Skeletal muscle tissue (tissue), 4 donors: ENCODE measurements around the gene PCMT1. TPM values are rescaled to one million over a fixed set of nuclear protein-coding genes. Genes with fewer than 3 reads are reported as not detected.
"Not testable (repeated sequence)": the region's sequence is repeated elsewhere in the genome, so short reads cannot be mapped to it uniquely, and the experiment has no call there.

ENCODE experiments used
- H3K27ac ChIP-seq: one replicate; pipeline ENCODE4 v1.7.0; 2013; ENCODE audit warnings: mild to moderate bottlenecking, low read depth, low read length, inconsistent platforms
- H3K27me3 ChIP-seq, 3 donors: one replicate each; pipeline ENCODE4 v1.7.0; 2013; ENCODE audit warnings: low read length in 3 of 3; ENCODE audit not compliant: control insufficient read depth in 3 of 3, insufficient read depth in 3 of 3
- H3K36me3 ChIP-seq, 3 donors: one replicate each; pipeline ENCODE4 v1.7.0; 2013; ENCODE audit warnings: low read length in 3 of 3; ENCODE audit not compliant: control insufficient read depth in 3 of 3, insufficient read depth in 3 of 3
- H3K4me1 ChIP-seq, 3 donors: one replicate each; pipeline ENCODE4 v1.7.0; 2013; ENCODE audit warnings: low read length in 3 of 3, mild to moderate bottlenecking in 3 of 3; ENCODE audit not compliant: control insufficient read depth in 3 of 3, insufficient read depth in 3 of 3
- H3K4me3 ChIP-seq, 3 donors: one replicate each; pipeline ENCODE4 v1.7.0; 2013; ENCODE audit warnings: low read length in 3 of 3
- H3K9ac ChIP-seq, 3 donors: one replicate each; pipeline ENCODE4 v1.7.0; 2013; ENCODE audit warnings: low read length in 3 of 3, mild to moderate bottlenecking in 3 of 3, moderate library complexity in 2 of 3, low read depth in 1 of 3
- H3K9me3 ChIP-seq, 3 donors: one replicate each; pipeline ENCODE4 v1.7.0; 2013; ENCODE audit warnings: low read length in 3 of 3; ENCODE audit not compliant: control insufficient read depth in 3 of 3
- total RNA-seq: library from RNA; depleted of rRNA; stranded (reverse); fragments of >200 nt; gene quantifications from one replicate; pipeline ENCODE4 v1.2.3, GENCODE V29; 2014
- donor health status: Osteomylitis.

PCMT1 gene
- total RNA-seq, 1 donor from 2014 or later = 63.7 TPM

- Histone ChIP-seq H3K4me1 (peaks cover 0 to 5% (median 0%) of the 10 kb centered on the region in 3 donors), H3K9ac (no peak overlapping the region), H3K27me3 (no peaks in the 10 kb centered on the region), H3K9me3 (no peaks in the 10 kb centered on the region), H3K36me3 (peaks cover 0 to 4% (median 3%) of the 10 kb centered on the region in 3 donors), H3K27ac (no peak overlapping the region), H3K4me3 (no peak overlapping the region)
Observed at GRCh38 chr6:149831308-149831820, 81.8 kb downstream of the PCMT1 start.

GRCh38 chr6:149833651-149834050, 84.1 kb downstream of the PCMT1 start:
- no peak overlapping the region for H3K9ac ChIP-seq
- no peak overlapping the region for H3K27ac ChIP-seq

GRCh38 chr6:149834513-149835481, 85.3 kb downstream of the PCMT1 start:
- no peak overlapping the region for H3K27ac ChIP-seq
- peaks cover 0 to 5% (median 0%) of the 10 kb centered on the region in 3 donors for H3K4me1 ChIP-seq
- H3K9ac ChIP-seq = no peak overlapping the region
- H3K27me3 ChIP-seq = no peaks in the 10 kb centered on the region
- H3K9me3 ChIP-seq = no peaks in the 10 kb centered on the region
- H3K36me3 ChIP-seq = peaks cover 7 to 9% (median 7%) of the 10 kb centered on the region in 3 donors
- H3K4me3 ChIP-seq = no peak overlapping the region

More at GRCh38 chr6:149833651-149834050, 84.1 kb downstream of the PCMT1 start:
- Histone ChIP-seq H3K4me3 (no peak overlapping the region), H3K9me3 (no peaks in the 10 kb centered on the region), H3K27me3 (no peaks in the 10 kb centered on the region), H3K4me1 (peaks cover 0 to 5% (median 0%) of the 10 kb centered on the region in 3 donors), H3K36me3 (peaks cover 7 to 9% (median 7%) of the 10 kb centered on the region in 3 donors)

- Histone ChIP-seq H3K9me3 (no peaks in the 10 kb centered on the region), H3K4me3 (no peak overlapping the region), H3K27me3 (no peaks in the 10 kb centered on the region), H3K9ac (peak overlapping the region in 1 of 3 donors; percentile 5), H3K27ac (no peak overlapping the region), H3K36me3 (peaks cover 5 to 14% (median 13%) of the 10 kb centered on the region in 3 donors), H3K4me1 (peaks cover 0 to 17% (median 7%) of the 10 kb centered on the region in 3 donors)
Observed at GRCh38 chr6:149840345-149841075, 91.0 kb downstream of the PCMT1 start.

GRCh38 chr6:149842331-149842730, 92.8 kb downstream of the PCMT1 start:
- no peak overlapping the region for H3K9ac ChIP-seq
- H3K27me3 ChIP-seq = no peaks in the 10 kb centered on the region
- H3K4me1 ChIP-seq = peaks cover 14 to 31% (median 23%) of the 10 kb centered on the region in 3 donors
- H3K4me3 ChIP-seq = no peak overlapping the region
- H3K36me3 ChIP-seq = peaks cover 2 to 10% (median 9%) of the 10 kb centered on the region in 3 donors
- H3K9me3 ChIP-seq = no peaks in the 10 kb centered on the region
- H3K27ac ChIP-seq = no peak overlapping the region

GRCh38 chr6:149843051-149843633, 93.6 kb downstream of the PCMT1 start:
- H3K4me1 ChIP-seq = peaks cover 16 to 37% (median 23%) of the 10 kb centered on the region in 3 donors
- no peaks in the 10 kb centered on the region for H3K9me3 ChIP-seq
- no peak overlapping the region for H3K4me3 ChIP-seq
- H3K9ac ChIP-seq = no peak overlapping the region
- peaks cover 2 to 6% (median 5%) of the 10 kb centered on the region in 3 donors for H3K36me3 ChIP-seq
- no peak overlapping the region for H3K27ac ChIP-seq
- no peaks in the 10 kb centered on the region for H3K27me3 ChIP-seq

GRCh38 chr6:149844036-149844435, 94.5 kb downstream of the PCMT1 start:
- H3K36me3 ChIP-seq, H3K9ac ChIP-seq, H3K27ac ChIP-seq, H3K9me3 ChIP-seq, H3K4me3 ChIP-seq, H3K27me3 ChIP-seq: not testable (repeated sequence)
- H3K4me1 ChIP-seq = peaks cover 16 to 37% (median 23%) of the 10 kb centered on the region in 3 donors

DNA sequence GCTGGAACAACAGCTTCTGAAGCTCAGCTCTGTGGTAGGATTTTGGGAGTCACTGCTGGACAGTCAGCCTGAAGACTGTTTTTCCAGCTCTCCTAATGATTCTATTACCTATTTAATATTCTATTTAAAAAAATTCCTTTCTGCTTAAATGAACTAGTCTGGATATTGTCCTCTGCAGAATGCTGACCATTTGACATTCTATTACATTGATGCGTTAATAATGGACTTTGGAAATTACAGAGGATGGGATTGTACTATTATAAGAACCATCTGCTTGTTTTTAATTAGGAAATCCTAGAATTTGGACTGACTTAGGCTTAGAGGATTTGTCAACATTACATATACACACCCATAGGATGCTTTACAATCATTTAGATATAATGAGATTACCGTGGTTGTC, 94.9 kb downstream of the PCMT1 start:
- peaks cover 16 to 37% (median 23%) of the 10 kb centered on the region in 3 donors for H3K4me1 ChIP-seq
- H3K27ac ChIP-seq = no peak overlapping the region
- H3K9ac ChIP-seq = no peak overlapping the region
- no peak overlapping the region for H3K4me3 ChIP-seq
- no peaks in the 10 kb centered on the region for H3K9me3 ChIP-seq
- no peaks in the 10 kb centered on the region for H3K27me3 ChIP-seq
- H3K36me3 ChIP-seq = peaks cover 2 to 6% (median 5%) of the 10 kb centered on the region in 3 donors

GRCh38 chr6:149845549-149845948, 96.0 kb downstream of the PCMT1 start:
- Histone ChIP-seq H3K9me3 (no peaks in the 10 kb centered on the region), H3K27ac (peak overlapping the region; percentile 29), H3K4me1 (peaks cover 16 to 35% (median 23%) of the 10 kb centered on the region in 3 donors), H3K4me3 (no peak overlapping the region), H3K36me3 (peaks cover 2 to 8% (median 5%) of the 10 kb centered on the region in 3 donors), H3K9ac (peak overlapping the region in 1 of 3 donors; percentile 68), H3K27me3 (no peaks in the 10 kb centered on the region)
